ENCODE measurements around the gene SAMD14. TPM values are rescaled to one million over a fixed set of nuclear protein-coding genes. Genes with fewer than 3 reads are reported as not detected.
A peak's percentile ranks its signal among the peaks of the same experiment; 100 is the strongest.

SAMD14 gene
- total RNA-seq, 6 donors from 2014 or later = 0.49 to 16.8 (median 5.6) TPM

DNA sequence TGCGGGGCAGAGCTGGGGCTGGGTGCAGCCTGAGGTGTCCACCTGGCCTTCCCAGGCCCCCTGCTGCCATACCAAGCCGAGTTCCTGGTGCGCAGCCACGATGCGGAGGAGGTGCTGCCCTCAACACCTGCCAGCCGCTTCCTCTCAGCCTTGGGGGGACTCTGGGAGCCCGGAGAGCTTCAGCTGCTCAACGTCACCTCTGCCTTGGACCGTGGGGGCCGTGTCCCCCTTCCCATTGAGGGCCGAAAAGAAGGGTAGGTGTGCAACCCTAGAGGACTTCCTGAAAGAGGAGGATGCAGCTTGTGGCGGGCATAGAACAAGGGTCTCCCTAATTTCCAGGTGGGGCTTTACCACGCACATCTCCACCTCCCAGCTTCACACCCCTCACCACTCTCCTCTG lies 38.4 kb upstream of the SAMD14 start:
- DNase-seq (no peak), ATAC-seq (ENCODE audit: low FRiP score in 2 of 2) (no peak)
- H3K4me3 ChIP-seq = no peak overlapping the region
- TF ChIP-seq EP300 (IDR thresholded peaks at IDR 0.05) = no peak
- TF ChIP-seq CTCF (IDR thresholded peaks at IDR 0.05) = no peak
- no peak for TF ChIP-seq POLR2A (IDR thresholded peaks at IDR 0.05)
- no peaks in the 10 kb centered on the region for H3K9me3 ChIP-seq
- H3K27ac ChIP-seq = no peak overlapping the region
- WGBS, 2 donors = 78 to 88% methylated on average over 9 to 13 of the region's 13 CpGs
- H3K27me3 ChIP-seq = no peaks in the 10 kb centered on the region
- H3K36me3 ChIP-seq = no peaks in the 10 kb centered on the region
- peaks cover 0 to 3% (median 0%) of the 10 kb centered on the region in 4 donors for H3K4me1 ChIP-seq

GRCh38 chr17:50167371-50167770 lies 37.4 kb upstream of the SAMD14 start:
- no peaks in the 10 kb centered on the region for H3K27me3 ChIP-seq
- TF ChIP-seq EP300 (IDR thresholded peaks at IDR 0.05) = no peak
- no peak for TF ChIP-seq POLR2AphosphoS5 (IDR thresholded peaks at IDR 0.05)
- TF ChIP-seq POLR2A (IDR thresholded peaks at IDR 0.05) = no peak
- no peak for TF ChIP-seq CTCF (IDR thresholded peaks at IDR 0.05)
- no peaks in the 10 kb centered on the region for H3K9me3 ChIP-seq
- 87 to 88% methylated on average over 17 to 19 of the region's 19 CpGs for WGBS, 2 donors
- no peaks in the 10 kb centered on the region for H3K36me3 ChIP-seq
- no peak overlapping the region for H3K27ac ChIP-seq
- H3K4me3 ChIP-seq = no peak overlapping the region
- ATAC-seq (ENCODE audit: low FRiP score in 2 of 2) = no peak
- peaks cover 0 to 3% (median 0%) of the 10 kb centered on the region in 4 donors for H3K4me1 ChIP-seq
- DNase-seq = no peak

GRCh38 chr17:50166518-50167181 lies 36.7 kb upstream of the SAMD14 start:
- ATAC-seq (ENCODE audit: low FRiP score in 2 of 2) = no peak
- peak overlapping the region in 1 of 4 donors; percentile 74 for H3K27ac ChIP-seq
- H3K27me3 ChIP-seq = no peaks in the 10 kb centered on the region
- no peaks in the 10 kb centered on the region for H3K9me3 ChIP-seq
- peaks cover 3 to 8% (median 4%) of the 10 kb centered on the region in 4 donors for H3K4me1 ChIP-seq
- no peaks in the 10 kb centered on the region for H3K36me3 ChIP-seq
- WGBS, 2 donors = 65 to 81% methylated on average over 6 to 7 of the region's 7 CpGs
- no peak for DNase-seq
- peak overlapping the region in 3 of 4 donors; percentile 10 to 36 (median 20) for H3K4me3 ChIP-seq
- no peak for TF ChIP-seq CTCF (IDR thresholded peaks at IDR 0.05)
- no peak for TF ChIP-seq POLR2A (IDR thresholded peaks at IDR 0.05)
- no peak for TF ChIP-seq EP300 (IDR thresholded peaks at IDR 0.05)

DNA sequence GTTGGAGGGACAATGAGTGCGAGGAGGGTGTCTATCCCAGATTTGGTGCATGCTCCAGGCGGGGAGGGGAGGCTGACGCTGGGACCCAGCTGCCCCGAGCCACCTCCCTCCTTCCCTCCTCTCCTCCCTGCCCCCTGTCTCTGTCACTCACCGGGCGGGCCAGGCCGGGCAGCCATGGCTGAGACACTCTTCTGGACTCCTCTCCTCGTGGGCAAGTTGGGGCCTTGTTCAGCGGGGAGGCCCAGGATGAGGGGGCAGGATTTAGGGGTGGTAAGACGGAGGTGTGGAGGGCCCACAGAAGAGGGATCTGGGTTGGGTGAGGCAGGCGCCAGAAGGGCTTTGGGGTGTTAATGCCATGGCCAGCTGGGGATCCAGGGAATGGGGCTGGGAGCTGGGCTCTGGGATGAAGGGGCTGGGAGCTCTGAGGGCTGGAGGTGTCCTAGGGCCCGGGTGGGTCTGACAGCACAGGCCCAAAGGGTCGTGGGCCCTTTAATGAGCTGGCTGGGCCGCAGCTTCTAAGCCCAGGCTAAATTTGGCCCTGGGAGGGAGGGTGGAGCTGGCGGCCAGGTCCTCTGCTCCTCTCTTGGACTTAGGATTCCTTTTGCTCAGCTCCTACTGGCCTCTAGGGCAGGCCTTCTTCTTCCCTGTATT lies 36.0 kb upstream of the SAMD14 start, which contains the start of gene SGCA:
Gene SGCA, plus strand, starts transcription at position 139 of the 651 bp plus-strand sequence. Its CDS starts 36 bp downstream, at position 175.
- Histone ChIP-seq H3K4me3 (peak within 1 kb of the TSS in 3 of 4 donors; percentile 10 to 36 (median 20)), H3K9me3 (no peaks in the 10 kb centered on the region), H3K27me3 (no peaks in the 10 kb centered on the region), H3K36me3 (no peaks in the 10 kb centered on the region), H3K27ac (peak within 1 kb of the TSS; percentile 2 to 74 (median 59)), H3K4me1 (peaks cover 7 to 14% (median 9%) of the 10 kb centered on the region in 4 donors)
- no peak for ATAC-seq (ENCODE audit: low FRiP score in 2 of 2)
- 49 to 65% methylated on average over 10 to 15 of the region's 15 CpGs for WGBS, 2 donors
- DNase-seq = no peak
- no peak for TF ChIP-seq EP300 (IDR thresholded peaks at IDR 0.05)
- TF ChIP-seq CTCF (IDR thresholded peaks at IDR 0.05) = no peak
- TF ChIP-seq POLR2A (IDR thresholded peaks at IDR 0.05) = no peak
- TF ChIP-seq POLR2AphosphoS5 (IDR thresholded peaks at IDR 0.05) = peak in 1 of 2 donors; percentile 43

Measured in upper lobe of left lung (tissue), 6 donors.